Peyer's patch (tissue), 4 donors: ENCODE results near the gene GLI3. TPM values are rescaled to one million over a fixed set of nuclear protein-coding genes. Genes with fewer than 3 reads are reported as not detected.

Source experiments
- DNase-seq, 3 donors: peaks; one replicate each; pipeline ENCODE4 v3.0.0-alpha.2; 2017 to 2019
- H3K27ac ChIP-seq, 4 donors: fragments of 200-600 bp; sonication (generic); one replicate each; pipeline ENCODE4 v1.5.1; 2016 to 2019
- H3K27me3 ChIP-seq, 2 donors: fragments of 200-600 bp; sonication (generic); one replicate each; pipeline ENCODE4 v1.5.1; 2019
- H3K36me3 ChIP-seq, 3 donors: fragments of 200-600 bp; sonication (generic); one replicate each; pipeline ENCODE4 v1.5.1; 2016 to 2019
- H3K4me1 ChIP-seq, 4 donors: fragments of 200-600 bp; sonication (generic); one replicate each; pipeline ENCODE4 v1.5.1; 2016 to 2019
- H3K4me3 ChIP-seq, 4 donors: fragments of 200-600 bp; sonication (generic); 1 replicate in 3 of 4; 2 replicates in 1 of 4; pipeline ENCODE4 v1.5.1; 2016 to 2019; ENCODE audit warnings: mild to moderate bottlenecking in 1 of 4
- H3K9me3 ChIP-seq, 4 donors: fragments of 200-600 bp; sonication (generic); one replicate each; pipeline ENCODE4 v1.5.1; 2016 to 2019; ENCODE audit warnings: mild to moderate bottlenecking in 1 of 4
- CTCF ChIP-seq, 6 experiments: fragments of 450-650 bp in 4 of 6; fragments of 200-600 bp in 2 of 6; sonication (generic) in 1 of 6; IDR thresholded peaks; one replicate each; pipeline ENCODE4 v1.5.1; 2017 to 2019; ENCODE audit warnings: antibody characterized with exemption in 6 of 6, mild to moderate bottlenecking in 3 of 6, moderate library complexity in 1 of 6
- POLR2A ChIP-seq, 2 donors: fragments of 450-650 bp; IDR thresholded peaks; one replicate each; pipeline ENCODE4 v1.5.1; 2017; ENCODE audit warnings: antibody characterized with exemption in 2 of 2, mild to moderate bottlenecking in 2 of 2, moderate library complexity in 2 of 2
- total RNA-seq, 4 donors: library from RNA; depleted of rRNA; stranded (reverse); fragments of >200 nt; gene quantifications; one replicate each; pipeline ENCODE4 v1.1.0, GENCODE V29; 2016

Gene GLI3
- total RNA-seq, 4 donors from 2014 or later = 0.53 to 30.5 (median 3.1) TPM

GRCh38 chr7:41925946-41926345, 311.1 kb downstream of the GLI3 start:
- Histone ChIP-seq H3K9me3 (no peaks in the 10 kb centered on the region), H3K36me3 (no peaks in the 10 kb centered on the region), H3K4me3 (no peak overlapping the region), H3K27ac (no peak overlapping the region), H3K4me1 (no peaks in the 10 kb centered on the region), H3K27me3 (no peaks in the 10 kb centered on the region)
- no peak for DNase-seq
- TF ChIP-seq POLR2A (IDR thresholded peaks at IDR 0.05) = no peak
- TF ChIP-seq CTCF (IDR thresholded peaks at IDR 0.05) = no peak

DNA sequence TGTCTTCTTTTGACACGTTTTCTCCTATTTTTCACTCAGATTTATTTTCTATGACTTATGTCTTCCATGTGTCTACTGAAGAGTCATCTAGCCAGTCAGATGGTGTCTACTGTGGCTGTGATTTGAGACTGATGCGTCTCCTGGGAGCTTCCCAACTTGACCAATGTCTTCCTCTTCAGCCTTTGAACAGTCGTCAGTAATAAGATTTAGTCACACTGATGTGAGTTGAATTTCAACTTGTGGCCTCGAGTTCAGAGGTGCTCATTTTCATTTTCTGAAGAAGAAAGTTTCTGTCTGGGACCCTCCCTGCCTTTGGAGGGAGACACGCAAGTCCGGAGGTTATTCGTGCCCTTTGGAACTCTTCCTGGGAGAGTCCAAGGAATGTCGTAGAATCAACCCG, 312.2 kb downstream of the GLI3 start:
- H3K36me3 ChIP-seq = no peaks in the 10 kb centered on the region
- TF ChIP-seq CTCF (IDR thresholded peaks at IDR 0.05) (no peak), POLR2A (IDR thresholded peaks at IDR 0.05) (no peak)
- no peaks in the 10 kb centered on the region for H3K4me1 ChIP-seq
- H3K4me3 ChIP-seq = no peak overlapping the region
- H3K9me3 ChIP-seq = no peaks in the 10 kb centered on the region
- no peak overlapping the region for H3K27ac ChIP-seq
- H3K27me3 ChIP-seq = no peaks in the 10 kb centered on the region
- no peak for DNase-seq

GRCh38 chr7:41922373-41922772, 314.6 kb downstream of the GLI3 start:
- Histone ChIP-seq H3K36me3 (no peaks in the 10 kb centered on the region), H3K9me3 (no peaks in the 10 kb centered on the region)
- DNase-seq = no peak

GRCh38 chr7:41921453-41921981, 315.5 kb downstream of the GLI3 start:
- no peak overlapping the region for H3K27ac ChIP-seq

More at GRCh38 chr7:41922373-41922772, 314.6 kb downstream of the GLI3 start:
- Histone ChIP-seq H3K4me3 (no peak overlapping the region), H3K4me1 (no peaks in the 10 kb centered on the region), H3K27ac (no peak overlapping the region), H3K27me3 (no peaks in the 10 kb centered on the region)
- TF ChIP-seq CTCF (IDR thresholded peaks at IDR 0.05) (no peak), POLR2A (IDR thresholded peaks at IDR 0.05) (no peak)

DNA sequence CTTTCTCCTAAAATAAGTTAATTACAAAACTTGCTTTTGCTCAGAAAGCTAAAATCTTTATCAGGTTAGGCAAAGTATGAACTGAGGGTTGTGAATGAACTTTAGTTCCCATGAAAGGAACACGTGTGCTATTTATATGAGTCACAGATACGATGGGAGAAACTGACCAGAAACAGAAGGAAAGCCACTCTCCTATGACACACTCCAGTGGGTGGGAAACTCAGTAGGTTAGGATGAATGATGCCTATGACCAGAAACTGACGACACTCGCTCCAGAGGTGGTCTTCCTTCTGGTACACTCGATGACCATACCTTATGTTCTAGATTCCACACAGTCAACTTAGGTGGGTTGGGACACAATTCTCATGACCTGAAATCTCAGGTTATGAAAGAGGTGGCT, 318.4 kb downstream of the GLI3 start:
- Histone ChIP-seq H3K27me3 (no peaks in the 10 kb centered on the region), H3K36me3 (no peaks in the 10 kb centered on the region)
- TF ChIP-seq CTCF (IDR thresholded peaks at IDR 0.05) (no peak), POLR2A (IDR thresholded peaks at IDR 0.05) (no peak)

More at GRCh38 chr7:41921453-41921981, 315.5 kb downstream of the GLI3 start:
- no peak for TF ChIP-seq CTCF (IDR thresholded peaks at IDR 0.05)
- no peak for TF ChIP-seq POLR2A (IDR thresholded peaks at IDR 0.05)
- Histone ChIP-seq H3K4me1 (no peaks in the 10 kb centered on the region), H3K36me3 (no peaks in the 10 kb centered on the region), H3K9me3 (no peaks in the 10 kb centered on the region), H3K27me3 (no peaks in the 10 kb centered on the region), H3K4me3 (no peak overlapping the region)
- DNase-seq = no peak

GRCh38 chr7:41916450-41916927, 320.5 kb downstream of the GLI3 start:
- no peaks in the 10 kb centered on the region for H3K4me1 ChIP-seq
- no peaks in the 10 kb centered on the region for H3K27me3 ChIP-seq
- peak overlapping the region in 1 of 4 donors; percentile 2 for H3K27ac ChIP-seq
- no peaks in the 10 kb centered on the region for H3K36me3 ChIP-seq
- no peak for DNase-seq
- H3K4me3 ChIP-seq = no peak overlapping the region
- H3K9me3 ChIP-seq = no peaks in the 10 kb centered on the region
- TF ChIP-seq CTCF (IDR thresholded peaks at IDR 0.05) (no peak), POLR2A (IDR thresholded peaks at IDR 0.05) (no peak)

More for the DNA sequence above, 318.4 kb downstream of the GLI3 start:
- Histone ChIP-seq H3K4me3 (no peak overlapping the region), H3K4me1 (no peaks in the 10 kb centered on the region), H3K27ac (no peak overlapping the region), H3K9me3 (no peaks in the 10 kb centered on the region)
- no peak for DNase-seq
